ENCODE results near the gene CPEB4.

Gene CPEB4

DNA sequence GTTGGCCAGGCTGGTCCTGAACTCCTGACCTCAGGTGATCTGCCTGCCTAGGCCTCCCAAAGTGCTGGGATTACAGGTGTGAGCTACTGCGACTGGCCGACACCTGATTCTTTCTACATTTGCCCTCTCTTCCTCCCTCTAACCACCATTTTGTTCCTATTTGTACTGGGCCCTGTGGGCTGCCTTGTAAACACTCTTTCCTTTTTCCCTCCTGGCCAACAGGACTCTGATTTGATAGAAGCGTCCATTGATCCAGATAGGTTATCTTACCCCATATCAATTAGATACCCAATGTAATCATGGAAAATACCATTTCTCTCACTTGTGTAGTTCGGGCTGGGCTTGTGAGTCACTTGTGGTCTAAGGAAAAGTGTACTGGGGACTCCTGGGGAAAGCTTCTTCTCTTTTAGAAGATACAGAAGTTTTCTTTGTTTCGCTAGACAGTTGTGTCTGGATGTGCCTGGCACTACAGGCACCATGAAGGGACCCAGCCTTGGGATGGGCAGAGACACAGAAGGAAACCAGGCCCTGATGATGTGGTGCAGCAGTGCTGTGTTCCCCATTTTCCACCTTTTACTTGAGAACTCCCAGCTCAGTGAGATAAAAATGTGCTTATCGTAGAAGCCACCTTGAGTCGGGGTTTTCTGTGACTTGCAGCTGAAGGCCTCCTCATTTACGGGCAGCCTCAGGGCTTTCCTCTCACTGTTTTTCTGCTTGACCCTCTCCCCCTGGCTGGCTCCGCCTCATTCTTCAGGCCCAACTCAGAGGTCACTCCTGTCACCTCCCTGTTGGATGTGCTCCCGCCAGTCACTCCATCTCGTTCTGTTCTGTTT lies 32.8 kb upstream of the CPEB4 start:
- Mint-ChIP-seq H3K4me3 (no peak overlapping the region), H3K27me3 (peaks cover 1% of the 10 kb centered on the region)

DNA sequence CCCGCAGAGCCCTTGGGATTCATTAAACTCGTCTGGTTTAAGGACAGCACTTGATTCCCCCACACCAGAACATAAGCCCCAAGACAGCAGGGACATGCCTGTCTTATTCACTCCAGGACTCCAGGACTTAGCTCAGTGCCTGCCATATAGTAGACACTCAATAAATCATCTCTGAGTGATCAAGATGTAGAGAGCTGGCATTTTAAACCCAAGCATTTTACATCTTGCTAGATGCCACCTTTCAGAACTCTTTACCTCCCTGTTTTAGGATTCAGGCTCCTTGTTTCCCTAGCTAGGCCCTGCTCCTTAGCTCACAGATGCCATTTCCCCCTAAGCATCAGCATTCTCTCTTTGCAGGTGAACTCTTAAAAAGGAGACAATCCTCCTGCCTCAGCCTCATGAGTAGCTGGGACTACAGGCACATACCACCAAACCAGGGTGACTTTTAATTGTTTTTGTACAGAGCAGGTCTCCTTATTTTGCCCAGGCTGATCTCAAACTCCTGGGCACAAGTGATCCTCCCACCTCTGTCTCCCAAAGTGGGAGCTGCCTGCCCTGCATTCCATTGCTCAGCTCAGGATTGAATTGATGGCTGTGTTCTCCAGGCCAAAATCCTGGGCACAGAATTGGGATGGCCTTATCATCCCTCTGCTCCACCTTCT lies 32.0 kb upstream of the CPEB4 start:
- no peak overlapping the region for H3K27ac Mint-ChIP-seq

More for the DNA sequence above, 32.8 kb upstream of the CPEB4 start:
- Mint-ChIP-seq H3K9me3 (no peaks in the 10 kb centered on the region), H3K27ac (peak overlapping the region; percentile 21), H3K36me3 (no peaks in the 10 kb centered on the region), H3K4me1 (no peaks in the 10 kb centered on the region)

DNA sequence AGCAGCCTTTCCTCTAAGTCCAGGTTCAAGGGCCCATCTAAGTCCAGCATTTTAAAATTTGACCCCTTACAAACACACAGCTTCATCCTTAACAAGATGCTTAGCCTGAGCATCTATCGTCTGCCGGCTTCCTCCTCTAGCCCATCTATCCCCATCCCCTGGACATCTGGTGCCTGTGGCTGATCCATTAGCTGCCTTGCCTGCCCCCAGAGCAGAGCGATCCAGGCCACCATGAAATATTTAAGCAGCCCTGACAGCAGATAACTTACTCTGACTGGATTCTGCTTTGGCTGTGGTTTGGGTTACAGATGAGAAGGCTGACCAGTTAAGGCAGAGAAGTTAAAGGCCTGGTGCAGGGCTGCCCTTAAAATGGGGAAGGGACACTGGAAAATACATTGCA lies 30.9 kb upstream of the CPEB4 start:
- Mint-ChIP-seq H3K36me3 (no peaks in the 10 kb centered on the region), H3K4me3 (no peak overlapping the region), H3K27me3 (peaks cover 1% of the 10 kb centered on the region), H3K4me1 (no peaks in the 10 kb centered on the region), H3K9me3 (no peaks in the 10 kb centered on the region), H3K27ac (no peak overlapping the region)

More for the DNA sequence above, 32.0 kb upstream of the CPEB4 start:
- Mint-ChIP-seq H3K9me3 (no peaks in the 10 kb centered on the region), H3K27me3 (peaks cover 1% of the 10 kb centered on the region), H3K36me3 (no peaks in the 10 kb centered on the region), H3K4me3 (no peak overlapping the region), H3K4me1 (no peaks in the 10 kb centered on the region)

DNA sequence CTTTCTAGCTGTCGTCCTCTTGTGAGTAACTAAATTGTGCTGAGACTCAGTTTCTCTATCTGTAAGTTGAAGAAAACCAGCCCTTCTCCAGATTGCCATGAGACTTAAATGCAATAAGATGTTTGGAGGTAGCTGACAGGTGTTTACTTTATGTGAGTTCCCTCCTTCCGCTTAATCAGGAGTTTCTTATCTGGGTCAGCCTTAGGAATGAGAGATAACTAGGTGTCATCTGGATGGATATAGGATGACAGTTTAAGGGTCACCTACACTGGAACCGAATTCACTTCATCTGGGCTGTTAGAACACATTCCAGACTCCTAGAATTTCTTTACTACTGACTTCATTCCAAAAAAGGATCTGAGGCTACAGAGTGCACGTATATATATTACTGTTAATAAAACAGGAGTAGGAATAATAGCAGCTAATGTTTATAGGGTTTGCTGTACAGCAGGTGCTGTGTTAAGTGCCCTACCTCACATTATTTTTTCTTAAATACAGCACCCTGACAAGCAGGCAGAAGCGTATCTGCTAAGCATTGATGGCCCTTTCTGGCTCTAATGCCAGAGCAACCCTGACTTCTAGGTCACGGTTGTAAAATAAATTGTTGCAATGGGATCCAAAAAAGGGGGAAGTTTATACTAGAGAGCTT lies 30.0 kb upstream of the CPEB4 start:
- no peaks in the 10 kb centered on the region for H3K9me3 Mint-ChIP-seq
- H3K4me1 Mint-ChIP-seq, result no peaks in the 10 kb centered on the region
- no peak overlapping the region for H3K27ac Mint-ChIP-seq
- no peak overlapping the region for H3K4me3 Mint-ChIP-seq
- no peaks in the 10 kb centered on the region for H3K36me3 Mint-ChIP-seq
- no peaks in the 10 kb centered on the region for H3K27me3 Mint-ChIP-seq

DNA sequence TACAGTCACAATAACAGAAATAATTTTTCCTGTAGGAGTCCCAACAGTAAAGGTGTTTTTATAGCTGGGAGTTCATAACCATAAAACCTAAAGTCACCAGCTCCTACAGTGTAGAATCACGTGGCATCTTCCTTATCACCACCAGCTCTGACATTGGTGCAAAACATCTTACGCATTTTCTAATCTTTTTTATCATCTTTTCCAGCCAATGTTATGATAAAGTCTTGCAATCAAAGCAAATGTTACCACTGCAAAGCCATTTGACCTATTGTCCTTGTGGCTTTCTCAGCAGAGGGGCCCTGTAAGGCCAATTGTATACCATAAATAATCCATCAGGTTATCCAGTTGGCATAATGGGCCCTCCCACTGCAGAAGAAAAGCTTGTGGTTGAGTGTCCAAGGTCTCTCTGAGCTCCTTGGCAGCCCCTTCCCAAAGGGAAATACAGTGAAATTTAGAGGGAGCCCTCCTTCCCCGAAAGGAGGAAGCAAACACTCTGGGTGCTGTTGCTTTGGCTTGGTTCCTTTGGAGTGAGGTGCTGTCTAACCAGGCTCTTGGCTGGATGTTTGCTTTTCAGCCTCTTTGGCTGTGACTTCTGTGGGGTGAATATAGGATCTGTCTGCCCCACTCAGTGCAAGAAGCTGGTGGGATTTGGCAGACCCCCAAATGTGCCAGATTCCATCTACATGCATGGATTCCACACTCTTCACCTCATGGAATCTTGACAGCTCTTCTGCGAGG lies 29.3 kb upstream of the CPEB4 start:
- Mint-ChIP-seq H3K4me3 (no peak overlapping the region), H3K36me3 (no peaks in the 10 kb centered on the region), H3K27ac (no peak overlapping the region), H3K9me3 (no peaks in the 10 kb centered on the region), H3K4me1 (no peaks in the 10 kb centered on the region), H3K27me3 (no peaks in the 10 kb centered on the region)

DNA sequence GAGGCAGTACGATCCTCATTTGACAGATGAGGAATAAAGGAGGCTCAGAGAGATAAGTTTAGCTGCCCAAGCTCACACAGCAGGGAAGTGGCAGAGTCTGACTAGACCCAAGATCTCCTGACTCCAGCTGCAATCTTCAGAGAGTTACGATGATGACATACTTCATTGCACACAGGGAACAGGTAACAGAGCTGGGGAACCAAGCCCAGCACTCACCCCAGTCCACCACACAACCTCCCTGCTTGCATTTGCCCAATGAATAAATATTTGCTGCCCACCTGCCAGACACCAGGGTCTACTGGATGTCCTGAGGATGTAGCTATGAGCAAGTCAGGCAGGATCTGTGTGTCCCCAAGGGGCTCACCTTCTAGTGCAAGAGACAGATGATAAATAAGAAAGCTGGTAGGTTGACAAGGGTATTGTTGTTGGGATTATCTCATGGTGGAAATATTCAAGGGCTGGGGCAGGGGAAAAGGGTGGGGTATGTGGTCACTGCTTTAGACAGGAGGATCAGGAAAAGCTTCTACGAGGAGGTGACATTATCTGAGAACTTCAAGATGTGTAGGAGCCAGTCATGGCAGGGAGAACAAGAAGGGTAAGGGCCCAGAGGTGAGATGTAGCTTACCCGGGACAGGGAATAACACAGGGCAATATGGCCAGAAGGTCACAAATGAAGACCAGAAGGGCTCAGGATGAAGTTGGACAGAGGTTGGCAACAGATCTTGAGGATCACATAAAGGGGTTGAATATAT lies 28.6 kb upstream of the CPEB4 start:
- Mint-ChIP-seq H3K9me3 (no peaks in the 10 kb centered on the region), H3K36me3 (no peaks in the 10 kb centered on the region), H3K4me1 (no peaks in the 10 kb centered on the region), H3K27ac (no peak overlapping the region), H3K27me3 (no peaks in the 10 kb centered on the region), H3K4me3 (no peak overlapping the region)

DNA sequence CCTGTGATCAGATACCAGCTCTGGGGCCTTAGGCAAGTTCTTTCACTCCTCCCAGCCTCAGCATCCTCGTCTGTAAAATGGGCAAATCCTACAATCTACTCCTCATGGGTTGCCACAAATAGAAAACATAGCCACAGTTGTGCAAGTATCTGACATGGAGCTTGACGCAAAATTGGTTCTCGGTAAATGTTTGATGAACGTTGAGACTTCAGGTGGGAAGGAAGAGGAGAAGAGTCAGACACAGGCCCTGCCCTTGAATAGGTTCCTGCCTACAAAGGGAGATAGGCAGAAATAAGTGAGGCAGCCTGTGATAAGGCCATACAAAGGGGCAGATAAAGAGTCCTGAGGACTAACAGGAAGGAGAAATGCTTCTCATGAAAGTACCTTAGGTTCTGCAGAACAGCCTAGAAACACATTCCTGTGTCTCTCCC lies 26.1 kb upstream of the CPEB4 start:
- no peak overlapping the region for H3K4me3 Mint-ChIP-seq

DNA sequence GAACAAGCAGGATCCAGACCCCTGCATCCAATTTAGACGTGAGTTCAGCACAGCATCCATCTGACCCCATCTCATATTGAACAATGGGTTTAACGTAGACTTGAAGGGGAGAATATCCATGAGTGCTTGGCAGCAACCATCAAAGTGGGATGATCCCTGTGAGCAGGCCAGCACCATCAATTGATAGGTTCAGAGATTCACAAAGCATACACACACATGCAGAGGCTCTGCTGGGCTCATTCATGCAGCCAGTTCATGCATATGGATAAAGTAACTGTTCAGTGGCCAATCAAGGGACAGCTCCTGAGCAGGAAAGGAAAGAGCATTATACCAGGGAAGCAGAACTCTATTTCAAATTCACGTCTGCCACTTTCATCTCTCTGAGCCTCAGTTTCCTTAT lies 24.8 kb upstream of the CPEB4 start:
- Mint-ChIP-seq H3K4me1 (no peaks in the 10 kb centered on the region), H3K4me3 (no peak overlapping the region), H3K27me3 (peaks cover 2% of the 10 kb centered on the region), H3K9me3 (no peaks in the 10 kb centered on the region), H3K36me3 (no peaks in the 10 kb centered on the region), H3K27ac (no peak overlapping the region)

More for the DNA sequence above, 26.1 kb upstream of the CPEB4 start:
- Mint-ChIP-seq H3K27me3 (peaks cover 2% of the 10 kb centered on the region), H3K36me3 (no peaks in the 10 kb centered on the region), H3K4me1 (no peaks in the 10 kb centered on the region), H3K9me3 (no peaks in the 10 kb centered on the region), H3K27ac (no peak overlapping the region)

DNA sequence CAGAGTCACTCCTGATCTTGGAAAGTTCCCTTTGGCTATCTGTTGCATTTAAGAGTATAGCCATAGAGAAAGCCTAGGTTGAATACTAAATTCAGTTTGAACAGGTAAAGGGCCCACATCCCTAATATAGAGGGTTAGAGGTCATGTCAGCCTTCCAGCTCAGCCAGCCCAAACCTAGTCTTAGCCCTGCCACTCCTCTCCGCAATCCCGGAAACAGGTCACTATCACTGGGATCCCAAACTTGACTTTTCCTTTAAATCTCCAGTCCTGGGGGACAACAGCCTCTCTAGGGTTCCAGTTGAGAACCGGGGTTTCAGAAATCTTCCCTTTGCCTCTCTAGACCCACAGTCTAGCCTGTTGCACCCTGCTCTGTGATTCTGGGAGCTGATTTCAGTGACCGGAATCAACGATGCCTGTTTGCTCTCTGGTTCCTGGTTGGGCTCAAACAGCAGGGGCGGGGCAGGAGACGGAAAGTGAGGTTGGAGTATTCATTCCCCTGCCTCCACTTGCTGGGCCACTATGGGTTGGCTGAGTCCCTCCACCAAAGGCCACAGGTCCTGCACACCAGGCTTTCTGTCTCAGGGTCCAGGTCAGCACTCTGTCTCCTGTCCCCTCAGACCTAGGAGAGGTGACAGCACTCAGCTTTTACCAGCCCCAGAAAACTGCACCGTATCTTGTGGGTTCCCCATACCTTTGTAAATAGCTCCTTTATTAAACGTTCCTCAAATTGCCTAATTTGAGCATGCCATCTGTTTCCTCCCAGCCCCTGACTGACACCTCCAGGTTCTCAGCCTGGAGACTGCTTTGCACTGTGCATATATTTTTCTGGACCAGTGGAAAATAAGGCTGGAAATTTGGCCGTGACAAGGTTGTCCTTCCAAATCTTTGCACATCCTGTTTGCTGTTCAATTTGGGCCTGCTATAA lies 23.8 kb upstream of the CPEB4 start:
- no peaks in the 10 kb centered on the region for H3K9me3 Mint-ChIP-seq
- H3K27ac Mint-ChIP-seq, result no peak overlapping the region
- H3K4me3 Mint-ChIP-seq, result no peak overlapping the region
- H3K27me3 Mint-ChIP-seq, result peaks cover 2% of the 10 kb centered on the region
- no peaks in the 10 kb centered on the region for H3K4me1 Mint-ChIP-seq
- no peaks in the 10 kb centered on the region for H3K36me3 Mint-ChIP-seq

DNA sequence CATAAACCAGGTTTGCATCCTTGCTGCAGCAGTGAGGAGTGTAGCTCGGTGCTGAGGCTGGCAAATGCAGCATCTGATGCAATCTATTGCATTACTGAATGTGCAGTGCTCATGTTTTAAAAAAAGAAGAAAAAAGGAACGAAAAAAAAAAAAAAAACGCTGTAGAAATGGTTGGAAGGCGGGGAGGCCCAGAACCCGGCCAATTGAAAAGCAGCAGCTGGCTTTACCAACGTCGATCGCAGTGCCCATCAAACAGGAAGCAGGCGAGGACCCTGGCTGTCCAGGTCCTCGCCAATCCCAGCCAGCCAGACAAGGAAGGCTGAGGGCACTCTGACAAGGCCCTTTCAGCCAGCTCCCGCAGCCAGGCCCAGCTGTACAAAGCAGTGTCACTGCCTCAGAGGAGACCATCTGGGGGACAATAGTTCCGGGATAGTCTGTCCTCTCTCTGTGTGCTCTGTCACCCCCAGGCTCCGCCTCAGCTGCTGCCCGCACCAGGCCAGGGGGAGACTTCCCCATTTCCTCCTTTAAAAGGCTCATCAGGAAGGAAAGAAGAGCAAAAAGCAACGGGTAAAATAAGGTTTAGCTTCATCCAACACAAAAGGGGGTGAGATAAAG lies 21.8 kb upstream of the CPEB4 start:
- Mint-ChIP-seq H3K36me3 (no peaks in the 10 kb centered on the region), H3K9me3 (no peaks in the 10 kb centered on the region), H3K27ac (no peak overlapping the region), H3K27me3 (peaks cover 2% of the 10 kb centered on the region), H3K4me3 (no peak overlapping the region), H3K4me1 (no peaks in the 10 kb centered on the region)

DNA sequence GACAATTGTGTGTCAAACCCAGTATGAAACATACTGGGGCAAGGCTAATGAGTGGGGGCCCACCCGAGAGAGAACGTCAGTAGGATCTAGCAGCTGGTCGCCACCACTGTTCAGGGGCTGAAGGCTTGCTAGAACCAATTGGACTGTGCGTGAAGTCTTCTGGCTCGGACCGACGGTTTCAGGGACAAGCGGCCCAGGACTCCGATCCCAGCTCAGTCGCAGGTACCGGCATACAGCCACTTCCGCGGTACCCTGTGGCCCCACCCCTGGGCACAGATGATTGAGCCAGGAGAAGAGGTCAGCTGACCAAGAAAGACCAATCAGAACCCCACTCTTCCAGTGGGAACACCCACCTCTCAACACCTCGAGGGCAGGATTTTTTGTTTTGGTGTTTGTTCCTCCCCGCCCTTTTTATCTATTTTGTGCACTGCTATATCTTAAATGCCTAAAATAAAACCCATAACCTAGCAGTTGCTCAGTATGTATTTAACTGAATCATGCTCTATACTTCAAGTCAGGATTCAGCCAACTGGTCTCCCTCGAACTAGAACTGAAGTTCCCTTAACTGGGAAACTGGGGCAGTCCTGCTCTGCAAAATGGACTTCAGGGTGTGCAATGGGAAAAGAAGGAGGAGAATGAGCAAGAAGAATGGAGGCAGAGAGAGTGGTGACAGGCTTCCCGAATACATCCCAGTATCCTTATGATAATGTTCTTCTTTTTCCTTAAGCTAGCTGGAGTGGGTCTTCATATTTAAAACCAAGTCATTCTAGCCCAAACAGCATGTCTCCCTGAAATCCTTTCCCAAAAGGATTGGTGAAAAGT lies 21.1 kb upstream of the CPEB4 start:
- no peaks in the 10 kb centered on the region for H3K9me3 Mint-ChIP-seq
- H3K36me3 Mint-ChIP-seq, result no peaks in the 10 kb centered on the region
- no peak overlapping the region for H3K4me3 Mint-ChIP-seq

DNA sequence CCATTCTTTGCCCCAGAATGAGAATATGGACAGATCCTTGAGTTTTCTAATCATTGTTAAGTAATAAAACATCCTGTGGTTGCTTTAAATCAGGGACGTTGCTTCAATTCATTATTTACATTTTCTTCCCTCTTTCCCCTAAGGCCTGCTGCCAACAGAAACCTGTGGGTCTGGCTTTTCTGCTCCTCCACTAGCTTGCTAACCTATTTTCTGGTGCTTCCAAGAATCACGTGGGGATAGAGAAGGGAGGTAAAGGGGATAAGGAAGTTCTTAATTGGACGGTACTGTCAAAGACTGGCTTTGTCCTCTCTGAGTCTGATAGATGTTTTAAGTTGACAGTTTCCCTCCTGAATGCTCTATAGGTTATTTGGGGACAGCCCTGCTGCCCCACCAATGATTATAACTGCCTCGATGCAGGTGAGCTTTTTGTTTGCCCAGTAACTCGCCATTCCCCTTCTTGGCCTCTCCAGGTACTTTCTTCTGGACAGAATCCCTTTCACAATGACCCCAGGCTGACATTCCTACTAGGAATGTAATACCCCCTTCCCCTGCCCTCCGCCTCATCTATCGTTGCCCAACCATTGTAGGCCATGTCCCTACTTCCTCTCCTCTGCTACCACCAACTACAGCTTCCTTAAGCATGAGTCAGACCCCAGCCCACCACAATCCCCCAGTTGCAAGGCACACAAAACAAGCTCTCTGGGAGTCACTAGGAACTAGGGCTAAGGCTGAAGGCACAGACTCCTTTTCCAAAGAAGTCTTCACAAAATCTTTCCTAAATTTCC lies 19.9 kb upstream of the CPEB4 start:
- H3K4me3 Mint-ChIP-seq, result no peak overlapping the region
- H3K36me3 Mint-ChIP-seq, result no peaks in the 10 kb centered on the region
- no peaks in the 10 kb centered on the region for H3K4me1 Mint-ChIP-seq
- no peak overlapping the region for H3K27ac Mint-ChIP-seq
- H3K9me3 Mint-ChIP-seq, result no peaks in the 10 kb centered on the region
- H3K27me3 Mint-ChIP-seq, result peaks cover 2% of the 10 kb centered on the region

More for the DNA sequence above, 21.1 kb upstream of the CPEB4 start:
- no peaks in the 10 kb centered on the region for H3K4me1 Mint-ChIP-seq
- H3K27me3 Mint-ChIP-seq, result peaks cover 2% of the 10 kb centered on the region
- H3K27ac Mint-ChIP-seq, result no peak overlapping the region

Measured in activated naive CD4-positive, alpha-beta T cell treated with anti-CD3 and anti-CD28 coated beads, Interleukin-2, amount 50 U/mL, for 24 hours (primary cell).